Vagina (tissue), 2 donors: ENCODE data around the gene STEAP1B. TPM values are rescaled to one million over a fixed set of nuclear protein-coding genes. Genes with fewer than 3 reads are reported as not detected.

Experiments used
- DNase-seq, 2 donors: peaks; one replicate each; pipeline ENCODE4 v3.0.0-alpha.2; 2017; ENCODE audit errors: extremely low spot score in 2 of 2
- H3K27ac ChIP-seq: fragments of 200-600 bp; sonication (generic); one replicate; pipeline ENCODE4 v1.5.1; 2019
- H3K27me3 ChIP-seq: fragments of 200-600 bp; sonication (generic); one replicate; pipeline ENCODE4 v1.5.1; 2019
- H3K36me3 ChIP-seq, 2 donors: fragments of 200-600 bp; sonication (generic); one replicate each; pipeline ENCODE4 v1.5.1; 2017 to 2019
- H3K4me1 ChIP-seq: fragments of 200-600 bp; sonication (generic); one replicate; pipeline ENCODE4 v1.5.1; 2019
- H3K4me3 ChIP-seq, 2 donors: fragments of 200-600 bp; sonication (generic); 1 replicate in 1 of 2; 2 replicates in 1 of 2; pipeline ENCODE4 v1.5.1; 2016 to 2019
- H3K9me3 ChIP-seq: fragments of 200-600 bp; sonication (generic); one replicate; pipeline ENCODE4 v1.5.1; 2019
- POLR2A ChIP-seq, 2 donors: fragments of 450-650 bp; IDR thresholded peaks; one replicate each; pipeline ENCODE4 v1.6.1; 2017; ENCODE audit warnings: antibody characterized with exemption in 2 of 2, mild to moderate bottlenecking in 2 of 2, moderate library complexity in 2 of 2
- POLR2AphosphoS5 ChIP-seq, 2 donors: sonication (generic); formaldehyde crosslinking; IDR thresholded peaks; one replicate each; pipeline ENCODE4 v1.9.0; 2017; ENCODE audit warnings: antibody characterized with exemption in 2 of 2, mild to moderate bottlenecking in 2 of 2, low read depth in 1 of 2; ENCODE audit not compliant: insufficient read depth in 1 of 2
- intact Hi-C: fragments of 100-400 bp; cut with DNase I; formaldehyde crosslinking; loops from one replicate; pipeline ENCODE4 v1.15.1; 2023
- total RNA-seq: library from RNA; depleted of rRNA; stranded (reverse); fragments of >200 nt; gene quantifications from one replicate; pipeline ENCODE4 v1.2.3, GENCODE V29; 2016
- TF ChIP-seq, protein P1 (sequence below), 3 experiments: fragments of 450-650 bp in 2 of 3; fragments of 200-600 bp in 1 of 3; sonication (generic) in 1 of 3; IDR thresholded peaks; one replicate each; pipeline ENCODE4 v1.5.1; 2017 to 2019; ENCODE audit warnings: antibody characterized with exemption in 3 of 3, mild to moderate bottlenecking in 2 of 3, moderate library complexity in 2 of 3

STEAP1B gene
- total RNA-seq, 1 donor from 2014 or later, result 8.8 TPM

DNA sequence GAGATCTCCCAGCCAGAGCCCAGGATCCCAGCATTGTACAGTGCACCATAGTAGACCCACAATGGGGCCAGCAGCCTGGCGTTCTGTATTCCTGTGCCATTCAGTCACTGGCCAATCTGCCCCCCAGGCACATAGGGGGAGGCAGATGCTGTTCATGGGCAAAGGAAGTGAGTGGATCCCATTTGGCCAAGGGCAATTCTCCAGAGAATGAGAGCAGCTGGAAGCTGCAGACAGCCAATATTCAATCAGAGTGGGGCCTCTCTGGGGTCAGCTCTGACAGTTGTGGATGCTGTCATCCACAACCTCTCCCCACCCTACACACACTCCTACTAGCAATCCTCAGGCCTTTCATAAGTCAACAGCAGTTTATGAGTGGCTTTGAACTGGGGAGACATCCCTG, 17.5 kb downstream of the STEAP1B start:
- Histone ChIP-seq H3K27me3 (no peaks in the 10 kb centered on the region), H3K4me1 (peaks cover 4% of the 10 kb centered on the region), H3K4me3 (no peak overlapping the region), H3K27ac (no peak overlapping the region), H3K9me3 (no peaks in the 10 kb centered on the region), H3K36me3 (no peaks in the 10 kb centered on the region)
- TF ChIP-seq POLR2AphosphoS5 (IDR thresholded peaks at IDR 0.05; ENCODE audit: insufficient read depth in 1 of 2, low read depth in 1 of 2) (no peak), POLR2A (IDR thresholded peaks at IDR 0.05) (no peak)
- TF ChIP-seq, protein P1, sequence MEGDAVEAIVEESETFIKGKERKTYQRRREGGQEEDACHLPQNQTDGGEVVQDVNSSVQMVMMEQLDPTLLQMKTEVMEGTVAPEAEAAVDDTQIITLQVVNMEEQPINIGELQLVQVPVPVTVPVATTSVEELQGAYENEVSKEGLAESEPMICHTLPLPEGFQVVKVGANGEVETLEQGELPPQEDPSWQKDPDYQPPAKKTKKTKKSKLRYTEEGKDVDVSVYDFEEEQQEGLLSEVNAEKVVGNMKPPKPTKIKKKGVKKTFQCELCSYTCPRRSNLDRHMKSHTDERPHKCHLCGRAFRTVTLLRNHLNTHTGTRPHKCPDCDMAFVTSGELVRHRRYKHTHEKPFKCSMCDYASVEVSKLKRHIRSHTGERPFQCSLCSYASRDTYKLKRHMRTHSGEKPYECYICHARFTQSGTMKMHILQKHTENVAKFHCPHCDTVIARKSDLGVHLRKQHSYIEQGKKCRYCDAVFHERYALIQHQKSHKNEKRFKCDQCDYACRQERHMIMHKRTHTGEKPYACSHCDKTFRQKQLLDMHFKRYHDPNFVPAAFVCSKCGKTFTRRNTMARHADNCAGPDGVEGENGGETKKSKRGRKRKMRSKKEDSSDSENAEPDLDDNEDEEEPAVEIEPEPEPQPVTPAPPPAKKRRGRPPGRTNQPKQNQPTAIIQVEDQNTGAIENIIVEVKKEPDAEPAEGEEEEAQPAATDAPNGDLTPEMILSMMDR (IDR thresholded peaks at IDR 0.05), result no peak
- intact Hi-C loops, result no loop called here
- no peak for DNase-seq

DNA sequence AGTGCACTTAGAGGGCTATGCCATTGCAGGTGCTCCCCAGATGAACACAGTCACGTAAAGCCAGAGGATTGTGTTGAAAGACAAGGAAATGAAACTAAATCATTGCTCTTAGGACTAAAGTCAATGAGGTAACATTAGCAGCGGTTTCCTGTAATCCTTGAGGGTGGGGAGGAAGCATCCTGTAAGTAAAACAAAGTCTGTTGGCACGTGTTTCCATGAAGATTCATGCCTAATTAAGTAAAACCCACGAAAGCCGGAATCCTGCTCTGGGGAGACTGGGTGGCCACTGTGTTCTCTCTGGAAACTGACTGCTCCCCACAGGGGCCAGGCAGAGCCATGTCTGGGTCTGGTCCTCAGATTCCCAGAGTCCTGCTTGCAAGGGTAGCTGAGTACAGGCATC, 18.3 kb downstream of the STEAP1B start:
- H3K27me3 ChIP-seq, result no peaks in the 10 kb centered on the region
- no peak overlapping the region for H3K4me3 ChIP-seq
- TF ChIP-seq POLR2AphosphoS5 (IDR thresholded peaks at IDR 0.05; ENCODE audit: insufficient read depth in 1 of 2, low read depth in 1 of 2), result no peak
- TF ChIP-seq, protein P1 (IDR thresholded peaks at IDR 0.05), result no peak
- TF ChIP-seq POLR2A (IDR thresholded peaks at IDR 0.05), result no peak
- H3K27ac ChIP-seq, result no peak overlapping the region
- H3K9me3 ChIP-seq, result no peaks in the 10 kb centered on the region
- no peak for DNase-seq
- no peaks in the 10 kb centered on the region for H3K36me3 ChIP-seq
- intact Hi-C loops, result no loop called here
- peaks cover 4% of the 10 kb centered on the region for H3K4me1 ChIP-seq

DNA sequence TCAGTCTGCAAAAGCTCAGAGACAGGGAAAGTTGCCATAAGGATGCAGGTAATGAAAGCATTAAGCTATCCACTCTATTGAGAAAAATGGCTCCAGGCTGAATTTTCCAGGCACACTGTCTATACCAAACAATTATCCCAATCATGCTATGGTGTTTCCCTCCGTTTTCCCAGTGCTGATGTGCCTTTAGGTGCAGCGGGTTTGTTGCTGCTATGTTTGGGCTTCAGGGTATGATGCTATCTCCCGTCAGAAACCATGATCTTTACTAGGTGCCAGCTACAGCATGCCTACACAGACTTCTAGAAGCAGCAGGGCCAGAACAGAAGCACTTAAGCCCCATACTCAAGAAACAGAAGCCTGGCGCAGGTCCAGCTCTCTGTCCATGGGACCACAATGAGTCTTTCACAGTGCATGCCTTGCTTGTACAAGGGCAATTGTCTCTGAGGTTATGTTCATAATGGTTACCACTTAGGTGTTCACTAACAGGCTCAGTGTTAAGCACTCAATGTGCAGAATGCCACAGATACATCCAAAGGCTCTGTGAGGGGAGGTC, 19.4 kb downstream of the STEAP1B start:
- H3K27me3 ChIP-seq, result no peaks in the 10 kb centered on the region
- H3K36me3 ChIP-seq, result no peaks in the 10 kb centered on the region
- no peak for TF ChIP-seq POLR2AphosphoS5 (IDR thresholded peaks at IDR 0.05; ENCODE audit: insufficient read depth in 1 of 2, low read depth in 1 of 2)
- DNase-seq, result no peak
- H3K4me3 ChIP-seq, result no peak overlapping the region
- intact Hi-C loops, result no loop called here
- peaks cover 4% of the 10 kb centered on the region for H3K4me1 ChIP-seq
- H3K9me3 ChIP-seq, result no peaks in the 10 kb centered on the region
- no peak overlapping the region for H3K27ac ChIP-seq

DNA sequence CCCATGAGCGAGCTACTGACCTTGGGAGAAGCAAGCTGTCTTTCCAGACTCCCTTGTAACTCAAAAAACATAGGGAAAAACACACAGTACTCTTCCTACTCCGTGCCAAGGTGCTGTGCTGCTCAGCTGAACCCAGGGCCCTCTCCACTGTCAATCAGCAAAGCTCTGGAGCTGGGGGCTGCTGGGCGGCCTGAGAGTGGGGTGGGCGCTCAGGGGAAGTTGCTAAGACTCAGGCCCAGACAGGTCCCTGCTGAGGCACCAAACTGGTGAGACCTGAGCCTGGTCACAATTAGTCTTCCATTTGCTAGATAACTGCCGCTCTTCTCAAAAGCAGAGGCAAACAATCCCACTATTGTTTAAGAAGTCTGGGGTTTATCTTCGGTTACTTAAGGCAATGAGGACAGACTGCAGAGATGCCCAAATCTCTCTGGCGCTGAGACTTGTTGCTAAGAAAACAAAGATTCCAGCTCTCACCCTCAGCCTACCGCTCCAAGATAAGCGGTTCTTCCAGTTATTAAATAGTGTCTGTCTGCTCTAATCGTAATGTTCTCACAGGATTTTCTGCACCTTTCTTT, 22.0 kb downstream of the STEAP1B start:
- intact Hi-C loops, result no loop called here
- Histone ChIP-seq H3K4me1 (peaks cover 4% of the 10 kb centered on the region), H3K27me3 (no peaks in the 10 kb centered on the region), H3K4me3 (no peak overlapping the region), H3K27ac (no peak overlapping the region), H3K36me3 (no peaks in the 10 kb centered on the region), H3K9me3 (no peaks in the 10 kb centered on the region)
- DNase-seq, result no peak
- no peak for TF ChIP-seq POLR2A (IDR thresholded peaks at IDR 0.05)
- TF ChIP-seq POLR2AphosphoS5 (IDR thresholded peaks at IDR 0.05; ENCODE audit: insufficient read depth in 1 of 2, low read depth in 1 of 2), result no peak
- TF ChIP-seq, protein P1 (IDR thresholded peaks at IDR 0.05), result no peak

DNA sequence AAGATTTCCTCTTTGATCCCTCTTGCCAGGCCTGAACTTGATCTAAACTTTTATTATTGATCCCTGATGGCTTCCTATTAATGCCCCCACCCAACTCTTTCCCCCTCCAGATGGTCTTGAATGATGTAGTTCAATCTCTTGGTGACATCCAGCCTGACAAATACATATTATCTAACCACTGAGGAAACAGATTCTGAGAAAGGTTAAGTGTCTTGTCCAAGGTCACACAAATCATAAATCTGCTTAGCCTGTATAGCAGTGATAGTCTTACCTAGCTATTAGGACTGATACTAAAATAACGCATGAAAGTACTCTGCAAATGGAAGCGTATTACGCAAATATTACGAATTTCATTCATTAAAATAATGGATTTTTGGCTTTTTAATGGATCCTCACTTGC, 22.7 kb downstream of the STEAP1B start:
- Histone ChIP-seq H3K36me3 (no peaks in the 10 kb centered on the region), H3K27me3 (no peaks in the 10 kb centered on the region), H3K9me3 (no peaks in the 10 kb centered on the region), H3K27ac (no peak overlapping the region), H3K4me3 (no peak overlapping the region), H3K4me1 (peaks cover 4% of the 10 kb centered on the region)
- DNase-seq, result no peak
- TF ChIP-seq, protein P1 (IDR thresholded peaks at IDR 0.05), result no peak
- TF ChIP-seq POLR2A (IDR thresholded peaks at IDR 0.05) (no peak), POLR2AphosphoS5 (IDR thresholded peaks at IDR 0.05; ENCODE audit: insufficient read depth in 1 of 2, low read depth in 1 of 2) (no peak)
- intact Hi-C loops, result no loop called here
